Keratinocyte (primary cell): ENCODE measurements around the gene TNRC18. TPM values are rescaled to one million over a fixed set of nuclear protein-coding genes. Genes with fewer than 3 reads are reported as not detected.
"Not testable (repeated sequence)": the region's sequence is repeated elsewhere in the genome, so short reads cannot be mapped to it uniquely, and the experiment has no call there.

Experiments
- DNase-seq: peaks from one replicate; pipeline ENCODE4 v3.0.0-alpha.2; 2011; ENCODE audit warnings: low read depth, missing footprints, low spot score
- FAIRE-seq: peaks from 2 replicates; lab custom pipeline; 2011; peaks lifted over from hg19 to GRCh38; lab: Jason Lieb, UNC
- H2AFZ ChIP-seq: 2 replicates; pipeline ENCODE4 v1.6.0; 2012; ENCODE audit warnings: low read length, control low read depth, inconsistent platforms; ENCODE audit not compliant: control insufficient read depth
- H3K27ac ChIP-seq: 2 replicates; pipeline ENCODE4 v1.5.1; 2011; ENCODE audit warnings: low read length; ENCODE audit not compliant: control insufficient read depth, insufficient read depth
- H3K27me3 ChIP-seq: 3 replicates; pipeline ENCODE4 v1.6.0; 2011; ENCODE audit warnings: low read length; ENCODE audit not compliant: control insufficient read depth, insufficient read depth; ENCODE audit errors: extremely low read depth
- H3K36me3 ChIP-seq, 2 experiments: 2 replicates in 1 of 2; 3 replicates in 1 of 2; pipeline ENCODE4 v1.5.1; 2011; ENCODE audit warnings: low read length in 2 of 2, mild to moderate bottlenecking in 1 of 2; ENCODE audit not compliant: control insufficient read depth in 2 of 2, insufficient read depth in 2 of 2; ENCODE audit errors: extremely low read depth in 1 of 2
- H3K4me1 ChIP-seq: 3 replicates; pipeline ENCODE4 v1.5.1; 2011; ENCODE audit warnings: low read length; ENCODE audit not compliant: control insufficient read depth, insufficient read depth; ENCODE audit errors: extremely low read depth
- H3K4me2 ChIP-seq: 3 replicates; pipeline ENCODE4 v1.6.0; 2011; ENCODE audit warnings: low read depth, low read length; ENCODE audit not compliant: control insufficient read depth, insufficient read depth; ENCODE audit errors: extremely low read depth
- H3K4me3 ChIP-seq, 3 experiments: fragments of 200-600 bp in 1 of 3; sonication (generic) in 1 of 3; 2 replicates in 2 of 3; 3 replicates in 1 of 3; pipeline ENCODE4 v1.5.1; 2011 to 2016; ENCODE audit warnings: low read length in 3 of 3, mild to moderate bottlenecking in 3 of 3, control low read depth in 2 of 3, inconsistent platforms in 1 of 3, low read depth in 1 of 3, mixed read lengths in 1 of 3, mixed run types in 1 of 3, moderate library complexity in 1 of 3; ENCODE audit not compliant: control insufficient read depth in 2 of 3, insufficient read depth in 2 of 3; ENCODE audit errors: extremely low read depth in 1 of 3
- H3K79me2 ChIP-seq: 2 replicates; pipeline ENCODE4 v1.6.0; 2012; ENCODE audit warnings: low read length; ENCODE audit not compliant: control insufficient read depth, insufficient read depth
- H3K9ac ChIP-seq: 3 replicates; pipeline ENCODE4 v1.6.0; 2011; ENCODE audit warnings: low read length; ENCODE audit not compliant: control insufficient read depth, insufficient read depth; ENCODE audit errors: extremely low read depth
- H3K9me1 ChIP-seq: 3 replicates; pipeline ENCODE4 v1.6.0; 2011; ENCODE audit warnings: low read length; ENCODE audit not compliant: control insufficient read depth, insufficient read depth; ENCODE audit errors: extremely low read depth
- H3K9me3 ChIP-seq: 2 replicates; pipeline ENCODE4 v1.5.1; 2012; ENCODE audit warnings: low read depth, low read length; ENCODE audit not compliant: control insufficient read depth
- H4K20me1 ChIP-seq: 3 replicates; pipeline ENCODE4 v1.6.0; 2011; ENCODE audit warnings: low read length; ENCODE audit not compliant: control insufficient read depth, insufficient read depth; ENCODE audit errors: extremely low read depth
- EZH2 ChIP-seq: IDR thresholded peaks from one replicate; pipeline ENCODE4 v1.6.1; 2012; ENCODE audit warnings: inconsistent platforms, mild to moderate bottlenecking, low read length, moderate library complexity
- dilution Hi-C: fragments of 300-500 bp; cut with MboI; formaldehyde crosslinking; loops from one replicate; pipeline ENCODE4 v1.7.0; 2020; ENCODE audit warnings: low sequenced_read_pairs; ENCODE audit not compliant: extremely low pct_ligation_motif_present
- polyA plus RNA-seq, 5 experiments: library from polyadenylated mRNA; depleted of rRNA in 3 of 5; stranded (reverse) in 3 of 5; stranded (forward) in 1 of 5; unstranded in 1 of 5; fragments of >200 nt; gene quantifications; 1 replicate in 1 of 5; 2 replicates in 3 of 5; 3 replicates in 1 of 5; pipeline versions ENCODE4 v1.2.1 to v1.2.3, GENCODE V29; 2011 to 2012; ENCODE audit warnings: missing spikeins in 2 of 5, low read depth in 1 of 5, low replicate concordance in 1 of 5
- TF ChIP-seq, protein P1 (sequence below), 3 experiments: IDR thresholded peaks in 1 of 3; conservative IDR thresholded peaks in 1 of 3; optimal IDR thresholded peaks in 1 of 3; 2 replicates in 2 of 3; 3 replicates in 1 of 3; pipeline versions ENCODE3 to v1.5.1; 2011; ENCODE audit warnings: low read length in 3 of 3, mild to moderate bottlenecking in 3 of 3, moderate library complexity in 2 of 3, control low read depth in 1 of 3, inconsistent platforms in 1 of 3; ENCODE audit not compliant: insufficient read depth in 2 of 3; ENCODE audit errors: extremely low read depth in 1 of 3

Gene TNRC18
- polyA plus RNA-seq, 1 donor (not counting 4 experiments of a cell fraction or from before 2014, with no cell fraction given) = 13.2 TPM

DNA sequence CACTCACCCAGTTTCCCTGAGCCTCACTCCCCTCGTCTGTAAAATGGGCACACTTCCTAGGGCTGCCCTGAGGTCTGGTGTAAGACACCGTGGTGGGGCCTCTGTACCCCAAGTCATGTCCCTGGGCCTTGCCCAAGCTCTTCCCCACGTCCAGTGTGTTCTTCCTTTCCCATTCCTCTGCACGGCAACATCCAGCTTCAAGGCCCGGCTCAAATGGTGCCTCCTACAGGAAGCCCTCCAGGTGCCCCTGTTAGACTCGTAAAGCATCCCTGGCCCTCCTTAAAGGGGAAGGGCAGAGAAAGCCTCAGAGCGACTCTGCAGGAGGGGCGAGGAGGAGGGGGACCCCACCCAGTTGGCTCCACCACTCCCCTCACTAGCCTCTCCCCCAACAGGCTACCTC lies 132.3 kb downstream of the TNRC18 start:
- Histone ChIP-seq H3K4me1 (peaks cover 10% of the 10 kb centered on the region), H3K4me3 (no peak overlapping the region), H3K9me3 (no peaks in the 10 kb centered on the region), H2AFZ (no peak overlapping the region), H3K9me1 (no peaks in the 10 kb centered on the region), H3K79me2 (no peaks in the 10 kb centered on the region), H3K36me3 (no peaks in the 10 kb centered on the region), H4K20me1 (no peaks in the 10 kb centered on the region), H3K27me3 (peaks cover 5% of the 10 kb centered on the region), H3K4me2 (no peak overlapping the region), H3K27ac (no peak overlapping the region), H3K9ac (no peak overlapping the region)
- no peak for FAIRE-seq
- DNase-seq = no peak
- dilution Hi-C loops = no loop called here
- TF ChIP-seq, protein P1, sequence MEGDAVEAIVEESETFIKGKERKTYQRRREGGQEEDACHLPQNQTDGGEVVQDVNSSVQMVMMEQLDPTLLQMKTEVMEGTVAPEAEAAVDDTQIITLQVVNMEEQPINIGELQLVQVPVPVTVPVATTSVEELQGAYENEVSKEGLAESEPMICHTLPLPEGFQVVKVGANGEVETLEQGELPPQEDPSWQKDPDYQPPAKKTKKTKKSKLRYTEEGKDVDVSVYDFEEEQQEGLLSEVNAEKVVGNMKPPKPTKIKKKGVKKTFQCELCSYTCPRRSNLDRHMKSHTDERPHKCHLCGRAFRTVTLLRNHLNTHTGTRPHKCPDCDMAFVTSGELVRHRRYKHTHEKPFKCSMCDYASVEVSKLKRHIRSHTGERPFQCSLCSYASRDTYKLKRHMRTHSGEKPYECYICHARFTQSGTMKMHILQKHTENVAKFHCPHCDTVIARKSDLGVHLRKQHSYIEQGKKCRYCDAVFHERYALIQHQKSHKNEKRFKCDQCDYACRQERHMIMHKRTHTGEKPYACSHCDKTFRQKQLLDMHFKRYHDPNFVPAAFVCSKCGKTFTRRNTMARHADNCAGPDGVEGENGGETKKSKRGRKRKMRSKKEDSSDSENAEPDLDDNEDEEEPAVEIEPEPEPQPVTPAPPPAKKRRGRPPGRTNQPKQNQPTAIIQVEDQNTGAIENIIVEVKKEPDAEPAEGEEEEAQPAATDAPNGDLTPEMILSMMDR (optimal IDR thresholded peaks at IDR 0.05 in 1 of 3, IDR thresholded peaks at IDR 0.05 in 1 of 3, conservative IDR thresholded peaks at IDR 0.05 in 1 of 3; ENCODE audit: extremely low read depth in 1 of 3, insufficient read depth in 2 of 3, low read length in 3 of 3) = no peak
- no peak for TF ChIP-seq EZH2

DNA sequence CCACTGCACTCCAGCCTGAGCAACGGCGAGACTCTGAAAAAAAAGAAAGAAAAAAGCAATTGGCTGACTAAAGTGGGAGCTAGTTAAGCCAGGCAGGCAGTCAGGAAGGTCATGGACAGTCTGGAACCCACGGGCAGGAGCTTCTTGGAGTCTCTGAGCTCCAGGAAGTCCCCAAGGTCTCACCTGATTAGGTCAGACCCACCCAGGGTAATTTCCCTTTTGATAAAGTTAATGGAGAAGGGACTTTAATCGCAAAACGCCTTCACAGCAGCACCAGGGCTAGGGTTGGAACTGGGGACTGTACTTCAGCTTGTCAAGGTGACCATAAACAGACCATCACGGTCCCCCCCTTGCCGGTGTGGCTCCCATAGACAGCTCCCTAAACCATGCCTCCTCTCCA lies 134.3 kb downstream of the TNRC18 start:
- peak overlapping the region; percentile 48 for H3K4me2 ChIP-seq
- no peaks in the 10 kb centered on the region for H3K9me1 ChIP-seq
- no peak overlapping the region for H3K4me3 ChIP-seq
- peaks cover 10% of the 10 kb centered on the region for H3K4me1 ChIP-seq
- peaks cover 4% of the 10 kb centered on the region for H3K27me3 ChIP-seq
- H3K79me2 ChIP-seq = no peaks in the 10 kb centered on the region
- no peak overlapping the region for H3K27ac ChIP-seq
- no peak overlapping the region for H2AFZ ChIP-seq
- no peak for DNase-seq
- H3K36me3 ChIP-seq = no peaks in the 10 kb centered on the region
- no peaks in the 10 kb centered on the region for H4K20me1 ChIP-seq
- dilution Hi-C loops = no loop called here
- peak overlapping the region; percentile 22 for H3K9ac ChIP-seq
- TF ChIP-seq, protein P1 (optimal IDR thresholded peaks at IDR 0.05 in 1 of 3, IDR thresholded peaks at IDR 0.05 in 1 of 3, conservative IDR thresholded peaks at IDR 0.05 in 1 of 3; ENCODE audit: extremely low read depth in 1 of 3, insufficient read depth in 2 of 3, low read length in 3 of 3) = no peak
- TF ChIP-seq EZH2 = no peak
- no peak for FAIRE-seq
- no peaks in the 10 kb centered on the region for H3K9me3 ChIP-seq

DNA sequence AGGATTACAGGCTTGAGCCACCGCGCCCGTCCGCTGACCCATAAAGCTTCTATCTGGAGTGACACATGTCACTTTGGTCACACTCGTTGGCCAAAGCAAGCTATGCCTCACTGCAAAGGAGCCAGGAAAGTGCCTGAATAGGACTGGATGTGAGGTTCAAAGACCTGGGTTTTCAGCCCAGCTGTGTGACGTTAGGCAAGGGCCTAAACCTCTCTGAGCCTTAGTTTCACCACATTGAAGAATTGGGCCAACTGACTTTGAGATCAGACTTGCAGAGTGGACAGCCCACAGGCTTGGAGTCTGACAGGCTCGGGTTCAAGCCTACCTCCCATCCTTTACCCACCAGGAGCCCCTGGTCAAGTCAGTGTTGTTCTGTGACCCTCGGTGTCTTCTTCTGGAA lies 135.1 kb downstream of the TNRC18 start:
- dilution Hi-C loops, DNase-seq, FAIRE-seq, H3K4me3 ChIP-seq, H3K79me2 ChIP-seq, H3K9me3 ChIP-seq, H3K9ac ChIP-seq, H4K20me1 ChIP-seq, H3K27ac ChIP-seq, H3K27me3 ChIP-seq, H3K9me1 ChIP-seq, H3K36me3 ChIP-seq: not testable (repeated sequence)
- peaks cover 10% of the 10 kb centered on the region for H3K4me1 ChIP-seq
- H3K4me2 ChIP-seq = peak overlapping the region; percentile 48
- H2AFZ ChIP-seq = peak overlapping the region; percentile 13
